ENCODE results near the gene DLGAP1.

DNA sequence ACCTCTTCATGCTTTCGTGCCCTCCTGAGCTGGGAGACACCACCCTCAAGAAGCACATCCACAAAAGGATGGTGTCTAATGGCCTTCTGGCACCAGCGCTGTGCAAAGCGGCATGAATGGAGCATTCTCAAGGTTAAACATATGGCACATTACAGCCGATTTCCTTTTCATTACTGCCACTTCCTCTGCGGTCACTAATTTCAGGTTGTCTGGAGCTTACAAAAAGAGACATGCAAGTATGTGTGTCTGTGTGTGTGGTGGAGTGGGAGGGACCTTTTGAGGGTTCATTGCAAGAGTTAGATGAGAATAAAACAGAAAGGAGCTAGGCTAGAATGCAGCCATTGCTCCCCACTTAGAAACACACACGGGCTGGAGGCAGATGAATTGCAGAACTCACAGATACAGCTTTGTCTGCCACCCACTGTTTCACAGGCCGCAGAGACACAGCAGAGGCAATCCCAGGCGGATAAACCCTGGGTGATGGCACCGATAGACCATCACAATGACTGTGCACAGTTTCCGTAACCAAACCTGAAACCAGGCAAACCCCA, 929.2 kb downstream of the DLGAP1 start:
- TF ChIP-seq, protein P1, sequence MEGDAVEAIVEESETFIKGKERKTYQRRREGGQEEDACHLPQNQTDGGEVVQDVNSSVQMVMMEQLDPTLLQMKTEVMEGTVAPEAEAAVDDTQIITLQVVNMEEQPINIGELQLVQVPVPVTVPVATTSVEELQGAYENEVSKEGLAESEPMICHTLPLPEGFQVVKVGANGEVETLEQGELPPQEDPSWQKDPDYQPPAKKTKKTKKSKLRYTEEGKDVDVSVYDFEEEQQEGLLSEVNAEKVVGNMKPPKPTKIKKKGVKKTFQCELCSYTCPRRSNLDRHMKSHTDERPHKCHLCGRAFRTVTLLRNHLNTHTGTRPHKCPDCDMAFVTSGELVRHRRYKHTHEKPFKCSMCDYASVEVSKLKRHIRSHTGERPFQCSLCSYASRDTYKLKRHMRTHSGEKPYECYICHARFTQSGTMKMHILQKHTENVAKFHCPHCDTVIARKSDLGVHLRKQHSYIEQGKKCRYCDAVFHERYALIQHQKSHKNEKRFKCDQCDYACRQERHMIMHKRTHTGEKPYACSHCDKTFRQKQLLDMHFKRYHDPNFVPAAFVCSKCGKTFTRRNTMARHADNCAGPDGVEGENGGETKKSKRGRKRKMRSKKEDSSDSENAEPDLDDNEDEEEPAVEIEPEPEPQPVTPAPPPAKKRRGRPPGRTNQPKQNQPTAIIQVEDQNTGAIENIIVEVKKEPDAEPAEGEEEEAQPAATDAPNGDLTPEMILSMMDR (IDR thresholded peaks at IDR 0.05; ENCODE audit: low read length), result no peak
- TF ChIP-seq EZH2 (IDR thresholded peaks at IDR 0.05; ENCODE audit: borderline replicate concordance, low read length), result no peak

All from OCI-LY1 (cell line).